T-helper 2 cell treated with Interferon-gamma antibody and Interleukin-4, amounts not matched to agents 5 μg/mL and 100 μg/mL, for 36 hours (primary cell): ENCODE measurements around the gene TMEM95.
A peak's percentile ranks its signal among the peaks of the same experiment; 100 is the strongest.

Source experiments
- DNase-seq: peaks from one replicate; pipeline ENCODE4 v3.0.0; 2021; ENCODE audit warnings: low spot score
- H3K27ac Mint-ChIP-seq: one replicate; pipeline ENCODE4 v1.8.0; 2021; ENCODE audit warnings: mild to moderate bottlenecking, mixed read lengths
- H3K27me3 Mint-ChIP-seq: one replicate; pipeline ENCODE4 v1.8.0; 2021; ENCODE audit warnings: low read depth, mixed read lengths
- H3K36me3 Mint-ChIP-seq: one replicate; pipeline ENCODE4 v1.8.0; 2021; ENCODE audit warnings: low read depth, mixed read lengths
- H3K4me1 Mint-ChIP-seq: one replicate; pipeline ENCODE4 v1.8.0; 2021; ENCODE audit warnings: low read depth, mixed read lengths
- H3K4me3 Mint-ChIP-seq: one replicate; pipeline ENCODE4 v1.8.0; 2022; ENCODE audit warnings: mild to moderate bottlenecking, moderate library complexity, mixed read lengths
- H3K9me3 Mint-ChIP-seq: one replicate; pipeline ENCODE4 v1.8.0; 2021; ENCODE audit warnings: mixed read lengths

The TMEM95 gene

DNA sequence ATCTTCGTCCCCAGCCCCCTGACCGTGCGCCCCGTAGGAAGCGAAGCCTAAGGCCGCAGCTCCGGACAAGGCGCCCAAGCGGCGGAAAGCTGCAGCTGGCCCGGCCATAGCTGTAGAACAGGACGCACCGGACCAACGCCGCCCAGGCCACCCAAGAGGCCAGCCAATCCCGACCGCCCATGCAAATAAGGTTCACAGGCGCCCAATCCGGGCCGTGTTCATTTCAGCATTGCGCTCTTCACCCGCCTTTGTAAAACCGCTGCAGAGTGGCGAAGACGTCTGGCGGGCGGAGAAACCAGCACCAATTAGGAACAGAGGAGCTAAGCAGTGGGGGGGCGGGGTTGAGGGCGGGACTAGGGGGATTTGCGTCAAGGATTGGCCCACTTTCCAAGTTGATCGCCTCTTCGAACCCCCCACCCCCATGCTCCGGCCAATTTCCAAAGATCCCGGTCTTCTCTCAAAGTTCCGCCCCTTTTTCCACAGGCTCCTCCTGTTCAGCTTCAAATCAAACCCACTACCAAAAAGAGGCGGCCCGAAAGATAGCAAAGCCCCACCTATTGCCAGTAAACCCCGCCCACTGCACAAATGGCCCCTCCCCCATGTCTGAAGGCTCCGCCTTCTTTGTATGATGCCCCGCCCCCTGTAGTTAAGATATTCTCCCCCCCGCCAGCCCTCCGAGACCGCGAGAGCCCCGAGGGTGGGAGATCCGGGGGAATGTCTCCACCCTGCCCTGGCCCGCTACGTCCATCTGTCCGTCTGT, 49.2 kb downstream of the TMEM95 start, which contains the start of gene TMEM256:
TSS of gene TMEM256 (minus strand) at position 121 of the 760 bp plus-strand sequence. CDS start at position 108, 13 bp downstream.
- peaks cover 10% of the 10 kb centered on the region for H3K4me1 Mint-ChIP-seq
- H3K27ac Mint-ChIP-seq, result peak within 1 kb of the TSS; percentile 88
- peak within 1 kb of the TSS; percentile 97 for H3K4me3 Mint-ChIP-seq
- DNase-seq, result peak; percentile 96
- H3K27me3 Mint-ChIP-seq, result peaks cover 22% of the 10 kb centered on the region
- no peaks in the 10 kb centered on the region for H3K9me3 Mint-ChIP-seq
- H3K36me3 Mint-ChIP-seq, result peaks cover 4% of the 10 kb centered on the region

DNA sequence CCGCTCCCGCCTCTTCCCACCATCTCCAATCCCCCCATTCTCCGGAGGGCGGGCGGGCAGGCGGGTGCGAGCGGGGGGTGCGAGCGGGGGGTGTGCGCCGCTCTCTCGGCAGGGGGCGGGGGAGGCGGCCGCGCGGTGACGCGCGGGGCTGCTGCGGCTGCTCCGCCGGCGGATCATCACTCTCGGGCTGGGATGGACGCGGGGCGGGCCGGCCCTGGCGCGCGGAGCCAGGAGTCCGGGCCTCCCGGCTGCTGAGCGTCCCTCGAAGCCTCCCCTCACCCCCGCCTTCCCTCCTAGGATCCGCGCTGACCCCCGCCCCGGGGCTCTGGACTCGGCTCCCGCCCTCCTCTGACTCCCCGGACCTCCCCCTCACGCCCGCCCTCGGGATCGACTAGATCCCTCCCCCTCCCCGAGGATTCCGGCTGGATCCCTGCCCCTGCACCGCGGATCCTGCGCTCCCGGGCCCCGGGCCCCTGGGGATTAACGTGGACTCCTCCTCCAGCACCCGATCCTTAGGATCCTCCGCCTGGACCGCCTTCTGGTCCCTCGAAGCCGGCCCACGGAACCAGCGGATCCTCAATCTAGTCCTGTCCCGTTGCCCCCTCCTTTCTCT, 49.9 kb downstream of the TMEM95 start:
- Mint-ChIP-seq H3K9me3 (no peaks in the 10 kb centered on the region), H3K4me3 (peak overlapping the region; percentile 97), H3K27me3 (peaks cover 27% of the 10 kb centered on the region), H3K27ac (peak overlapping the region; percentile 88), H3K36me3 (peaks cover 4% of the 10 kb centered on the region), H3K4me1 (peaks cover 10% of the 10 kb centered on the region)
- no peak for DNase-seq

DNA sequence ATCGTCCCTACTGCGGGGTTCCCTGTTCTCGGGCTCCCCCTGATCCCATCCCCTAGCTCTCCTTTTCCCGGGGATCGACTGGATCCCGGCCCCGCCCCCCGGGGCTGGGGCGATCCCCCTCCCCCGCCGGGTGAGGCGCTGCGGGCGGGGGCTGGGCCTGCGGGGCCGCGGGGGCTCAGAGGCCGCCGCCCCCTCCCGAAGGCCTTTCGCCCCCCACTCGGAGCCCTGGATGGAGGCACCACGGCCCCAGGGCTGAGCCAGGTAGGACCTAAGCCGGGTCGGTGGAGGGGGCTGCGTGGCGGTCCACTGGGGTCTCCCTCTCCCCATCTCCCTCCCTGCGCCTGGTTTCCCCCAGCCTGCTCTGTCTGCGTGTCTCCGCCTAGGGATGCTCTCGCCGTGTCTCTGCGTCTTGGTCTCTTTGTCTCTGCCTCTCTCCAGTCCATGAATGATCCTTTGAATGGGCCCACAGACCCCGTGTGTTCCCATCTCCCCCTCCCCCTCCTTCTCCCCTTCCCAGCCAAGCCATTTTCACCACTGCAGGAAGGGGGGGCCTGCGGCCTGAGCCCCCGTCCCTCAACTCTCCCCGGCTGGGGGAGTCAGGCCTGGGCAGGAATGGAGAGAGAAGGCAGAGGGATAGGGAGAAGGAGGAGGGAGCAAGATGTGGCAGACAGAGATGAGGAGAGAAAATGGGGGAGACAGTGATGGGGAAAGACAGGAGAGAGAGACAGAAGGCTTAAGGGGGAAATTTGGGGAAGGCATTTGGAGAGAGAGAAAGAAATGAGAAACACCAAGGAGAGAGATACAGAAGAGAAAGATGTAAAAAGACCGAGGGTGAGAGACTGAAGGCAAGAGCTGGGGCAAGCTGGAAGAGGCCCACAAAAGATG, 50.6 kb downstream of the TMEM95 start:
- Mint-ChIP-seq H3K36me3 (peaks cover 4% of the 10 kb centered on the region), H3K4me3 (peak overlapping the region; percentile 81), H3K27me3 (peaks cover 27% of the 10 kb centered on the region), H3K4me1 (peaks cover 10% of the 10 kb centered on the region), H3K9me3 (no peaks in the 10 kb centered on the region), H3K27ac (peak overlapping the region; percentile 49)
- DNase-seq, result no peak

DNA sequence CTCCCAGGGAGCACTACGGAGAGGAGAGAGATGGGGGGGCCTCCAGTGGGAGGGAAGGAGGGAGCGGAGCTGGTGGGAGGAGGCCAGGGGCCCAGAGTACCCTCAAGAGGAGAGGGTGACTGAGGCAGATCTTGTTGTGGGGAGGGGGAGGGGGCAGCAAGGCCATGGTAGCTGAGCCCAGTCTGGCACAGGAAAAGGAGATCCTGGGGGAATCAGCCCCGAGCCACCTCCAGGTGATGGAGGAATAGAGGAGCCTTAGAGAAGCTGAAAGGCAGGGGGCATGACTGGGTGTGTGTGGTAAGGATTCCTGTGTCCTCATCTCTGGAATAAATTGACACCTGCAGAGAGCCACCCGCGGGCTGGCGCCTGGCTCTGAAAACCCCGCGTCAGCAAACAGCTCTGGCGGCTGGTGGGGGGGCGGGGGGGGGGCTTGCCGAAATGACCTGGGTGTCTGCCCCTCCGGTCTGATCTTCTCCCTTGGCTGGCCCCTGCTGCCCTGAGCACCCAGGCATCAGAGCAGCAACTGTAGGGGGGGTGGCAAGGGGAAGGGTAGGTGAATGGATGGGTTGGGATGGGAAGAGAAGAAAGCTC, 51.4 kb downstream of the TMEM95 start:
- no peaks in the 10 kb centered on the region for H3K9me3 Mint-ChIP-seq
- peak overlapping the region; percentile 49 for H3K27ac Mint-ChIP-seq
- H3K4me3 Mint-ChIP-seq, result peak overlapping the region; percentile 68
- peaks cover 10% of the 10 kb centered on the region for H3K4me1 Mint-ChIP-seq
- H3K36me3 Mint-ChIP-seq, result peaks cover 4% of the 10 kb centered on the region
- no peak for DNase-seq
- peaks cover 27% of the 10 kb centered on the region for H3K27me3 Mint-ChIP-seq
